H1 (cell line): ENCODE results near the gene TMEM200C.

ENCODE experiments used
- ASH2L ChIP-seq: fragments of 200-600, 300-600 bp; sonication (generic); IDR thresholded peaks from one replicate; pipeline ENCODE4 v1.7.1; 2017; ENCODE audit warnings: low read length
- GTF2F1 ChIP-seq: IDR thresholded peaks from 2 replicates; pipeline ENCODE4 v1.6.1; 2012; ENCODE audit warnings: low read depth, low read length, improper control_type of control experiment, borderline replicate concordance
- POLR2A ChIP-seq, 2 experiments: IDR thresholded peaks; 1 replicate in 1 of 2; 2 replicates in 1 of 2; pipeline ENCODE4 v1.6.1; 2011; ENCODE audit warnings: low read depth in 2 of 2, low read length in 2 of 2, mild to moderate bottlenecking in 2 of 2; ENCODE audit errors: control extremely low read depth in 1 of 2
- TAF7 ChIP-seq: optimal IDR thresholded peaks from 2 replicates; pipeline ENCODE3; 2011; ENCODE audit warnings: low read depth, mild to moderate bottlenecking, inconsistent platforms, low read length, moderate library complexity, borderline replicate concordance

DNA sequence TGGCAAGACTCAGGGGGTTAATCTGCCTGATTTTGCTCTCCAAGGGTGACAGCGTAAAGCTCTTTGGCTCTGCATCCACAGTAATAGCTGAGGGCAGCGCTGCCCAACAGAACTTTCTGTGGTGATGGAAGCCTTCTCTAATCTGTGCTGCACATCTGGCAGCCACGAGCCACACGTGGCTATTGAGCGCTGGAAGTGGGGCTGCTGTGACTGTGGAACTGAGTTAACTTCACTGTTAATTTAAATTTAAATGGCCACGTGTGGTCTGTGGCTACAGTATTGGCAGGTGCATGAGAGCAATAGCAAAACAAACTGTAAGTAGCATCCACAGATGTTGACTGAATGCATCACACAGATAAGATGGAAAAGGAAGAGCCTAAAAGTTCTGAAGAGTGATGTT lies 47.3 kb upstream of the TMEM200C start:
- TF ChIP-seq POLR2A (IDR thresholded peaks at IDR 0.05; ENCODE audit: control extremely low read depth in 1 of 2, low read depth in 2 of 2, low read length in 2 of 2) (no peak), ASH2L (no peak), GTF2F1 (no peak), TAF7 (no peak)
